Measurements from ENCODE around the gene MBD5.
A peak's percentile ranks its signal among the peaks of the same experiment; 100 is the strongest.

The MBD5 gene

DNA sequence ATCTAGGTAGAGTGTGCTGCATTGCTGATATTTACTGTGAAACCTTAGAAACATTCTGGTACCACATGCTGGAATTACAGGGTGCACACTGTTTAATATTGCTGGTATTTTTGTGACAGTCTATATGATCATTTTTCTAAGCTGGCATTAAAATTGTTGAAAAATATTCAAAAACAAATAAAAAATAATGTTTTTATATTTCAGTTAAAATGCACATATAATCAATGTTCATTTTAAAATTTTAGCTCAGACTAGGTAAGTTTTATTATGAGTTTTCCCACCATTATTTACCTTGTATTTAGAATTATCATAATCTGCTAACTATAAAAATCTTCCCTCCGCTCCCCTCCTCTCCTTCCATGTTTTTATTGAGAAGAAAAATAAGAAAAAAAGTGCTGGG lies 339.8 kb downstream of the MBD5 start:
- Histone ChIP-seq H3K9me3 (ENCODE audit: insufficient read depth, low read depth, low read length) (no peaks in the 10 kb centered on the region), H2AK5ac (ENCODE audit: low read length) (no peak overlapping the region), H4K91ac (ENCODE audit: low read depth, low read length) (no peak overlapping the region), H3K9ac (ENCODE audit: low read length) (no peak overlapping the region), H3K4me2 (ENCODE audit: low read length) (no peak overlapping the region), H3K23ac (ENCODE audit: low read length) (no peak overlapping the region), H3K79me1 (ENCODE audit: low read length) (no peaks in the 10 kb centered on the region), H2AFZ (ENCODE audit: insufficient read depth, low read length, poor library complexity) (no peak overlapping the region), H3K27ac (ENCODE audit: low read depth, low read length) (no peak overlapping the region), H3K4me3 (ENCODE audit: low read depth, low read length) (no peak overlapping the region), H3K27me3 (ENCODE audit: insufficient read depth, low read length) (no peaks in the 10 kb centered on the region), H3K4ac (ENCODE audit: low read depth, low read length) (no peak overlapping the region), H3K79me2 (ENCODE audit: control insufficient read depth, insufficient read depth, low read length, poor library complexity) (no peaks in the 10 kb centered on the region), H2BK120ac (ENCODE audit: insufficient read depth, low read length, poor library complexity) (no peak overlapping the region), H4K12ac (ENCODE audit: low read depth, low read length) (no peak overlapping the region), H3K14ac (ENCODE audit: low read length) (no peak overlapping the region), H2BK12ac (ENCODE audit: low read length) (no peak overlapping the region), H2BK5ac (ENCODE audit: low read depth, low read length, poor library complexity) (no peak overlapping the region), H3K36me3 (ENCODE audit: control insufficient read depth in 1 of 2, insufficient read depth in 2 of 2, low read length in 2 of 2) (no peaks in the 10 kb centered on the region), H4K8ac (ENCODE audit: low read depth, low read length) (no peak overlapping the region), H3K4me1 (ENCODE audit: control insufficient read depth in 1 of 2, insufficient read depth in 2 of 2, low read length in 2 of 2) (no peaks in the 10 kb centered on the region), H3K18ac (ENCODE audit: low read length) (no peak overlapping the region)
- no CpG with 5 or more reads among the region's 1 CpG for WGBS (ENCODE audit: extremely low coverage, insufficient coverage, insufficient read length)
- DNase-seq: no peak

DNA sequence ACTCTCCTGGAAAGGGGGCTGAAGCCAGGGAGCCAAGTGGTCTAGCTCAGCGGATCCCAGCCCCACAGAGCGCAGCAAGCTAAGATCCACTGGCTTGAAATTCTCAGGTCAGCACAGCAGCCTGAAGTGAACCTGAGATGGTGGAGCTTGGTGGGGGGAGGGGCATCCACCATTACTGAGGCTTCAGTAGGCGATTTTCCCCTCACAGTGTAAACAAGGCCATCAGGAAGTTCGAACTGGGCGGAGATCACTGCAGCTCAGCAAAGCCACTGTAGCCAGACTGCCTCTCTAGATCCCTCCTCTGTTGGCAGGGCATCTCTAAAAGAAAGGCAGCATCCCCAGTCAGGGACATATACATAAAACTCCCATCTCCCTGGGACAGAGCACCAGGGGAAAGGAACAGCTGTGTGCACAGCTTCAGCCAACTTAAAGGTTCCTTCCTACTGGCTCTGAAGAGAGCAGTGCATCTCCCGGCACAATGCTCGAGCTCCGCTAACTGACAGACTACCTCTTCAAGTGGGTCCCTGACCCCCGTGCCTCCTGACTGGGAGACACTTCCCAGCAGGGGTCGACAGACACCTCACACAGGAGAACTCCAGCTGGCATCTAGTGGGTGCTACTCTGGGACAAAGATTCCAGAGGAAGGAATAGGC lies 341.4 kb downstream of the MBD5 start:
- Histone ChIP-seq H3K79me1 (ENCODE audit: low read length) (no peaks in the 10 kb centered on the region), H3K14ac (ENCODE audit: low read length) (no peak overlapping the region), H3K9ac (ENCODE audit: low read length) (no peak overlapping the region), H4K91ac (ENCODE audit: low read depth, low read length) (no peak overlapping the region), H4K12ac (ENCODE audit: low read depth, low read length) (no peak overlapping the region), H3K4ac (ENCODE audit: low read depth, low read length) (no peak overlapping the region), H3K36me3 (ENCODE audit: control insufficient read depth in 1 of 2, insufficient read depth in 2 of 2, low read length in 2 of 2) (no peaks in the 10 kb centered on the region), H3K4me3 (ENCODE audit: low read depth, low read length) (no peak overlapping the region), H3K27me3 (ENCODE audit: insufficient read depth, low read length) (no peaks in the 10 kb centered on the region), H3K4me2 (ENCODE audit: low read length) (no peak overlapping the region), H2BK5ac (ENCODE audit: low read depth, low read length, poor library complexity) (no peak overlapping the region), H4K8ac (ENCODE audit: low read depth, low read length) (no peak overlapping the region), H3K27ac (ENCODE audit: low read depth, low read length) (no peak overlapping the region), H3K9me3 (ENCODE audit: insufficient read depth, low read depth, low read length) (no peaks in the 10 kb centered on the region), H3K79me2 (ENCODE audit: control insufficient read depth, insufficient read depth, low read length, poor library complexity) (no peaks in the 10 kb centered on the region), H2AFZ (ENCODE audit: insufficient read depth, low read length, poor library complexity) (no peak overlapping the region), H2AK5ac (ENCODE audit: low read length) (no peak overlapping the region), H3K4me1 (ENCODE audit: control insufficient read depth in 1 of 2, insufficient read depth in 2 of 2, low read length in 2 of 2) (no peaks in the 10 kb centered on the region), H2BK12ac (ENCODE audit: low read length) (no peak overlapping the region), H3K18ac (ENCODE audit: low read length) (no peak overlapping the region), H2BK120ac (ENCODE audit: insufficient read depth, low read length, poor library complexity) (no peak overlapping the region), H3K23ac (ENCODE audit: low read length) (no peak overlapping the region)
- WGBS (ENCODE audit: extremely low coverage, insufficient coverage, insufficient read length): no CpG with 5 or more reads among the region's 10 CpGs
- no peak for DNase-seq

DNA sequence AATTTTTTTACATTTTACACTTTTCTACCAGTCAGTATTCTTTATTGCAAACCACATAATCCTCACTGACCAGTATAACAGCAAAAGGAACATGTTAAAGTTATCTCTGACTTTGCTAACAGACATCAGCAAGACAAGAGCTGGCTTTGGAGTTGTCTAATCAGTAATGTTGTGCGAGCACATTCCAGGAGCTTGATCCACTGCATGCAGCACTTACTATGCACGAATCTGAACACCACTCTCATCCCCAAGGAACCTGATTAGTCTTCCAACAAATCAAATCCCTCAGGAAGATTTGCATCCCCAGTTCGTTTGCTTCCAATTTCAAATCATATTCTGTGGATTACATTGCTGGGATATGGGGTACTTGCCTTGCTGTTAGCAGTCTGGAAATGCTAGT lies 354.3 kb downstream of the MBD5 start:
- H3K27ac ChIP-seq (ENCODE audit: low read depth, low read length): no peak overlapping the region
- H2BK120ac ChIP-seq (ENCODE audit: insufficient read depth, low read length, poor library complexity): no peak overlapping the region
- H3K79me1 ChIP-seq (ENCODE audit: low read length): no peaks in the 10 kb centered on the region
- H3K14ac ChIP-seq (ENCODE audit: low read length): no peak overlapping the region
- H3K23ac ChIP-seq (ENCODE audit: low read length): no peak overlapping the region
- H2AK5ac ChIP-seq (ENCODE audit: low read length): no peak overlapping the region
- H2BK12ac ChIP-seq (ENCODE audit: low read length): no peak overlapping the region
- no peaks in the 10 kb centered on the region for H3K27me3 ChIP-seq (ENCODE audit: insufficient read depth, low read length)
- no peak overlapping the region for H2AFZ ChIP-seq (ENCODE audit: insufficient read depth, low read length, poor library complexity)
- no peak overlapping the region for H3K18ac ChIP-seq (ENCODE audit: low read length)
- WGBS (ENCODE audit: extremely low coverage, insufficient coverage, insufficient read length): no CpG with 5 or more reads among the region's 3 CpGs
- no peak overlapping the region for H3K9ac ChIP-seq (ENCODE audit: low read length)
- no peak overlapping the region for H2BK5ac ChIP-seq (ENCODE audit: low read depth, low read length, poor library complexity)
- H3K4me3 ChIP-seq (ENCODE audit: low read depth, low read length): no peak overlapping the region
- H3K9me3 ChIP-seq (ENCODE audit: insufficient read depth, low read depth, low read length): no peaks in the 10 kb centered on the region
- no peak overlapping the region for H3K4me2 ChIP-seq (ENCODE audit: low read length)
- H4K12ac ChIP-seq (ENCODE audit: low read depth, low read length): no peak overlapping the region
- H3K4ac ChIP-seq (ENCODE audit: low read depth, low read length): no peak overlapping the region
- no peaks in the 10 kb centered on the region for H3K79me2 ChIP-seq (ENCODE audit: control insufficient read depth, insufficient read depth, low read length, poor library complexity)
- H3K36me3 ChIP-seq (ENCODE audit: control insufficient read depth in 1 of 2, insufficient read depth in 2 of 2, low read length in 2 of 2): peaks cover 0 to 3% of the 10 kb centered on the region in 2 experiments
- H3K4me1 ChIP-seq (ENCODE audit: control insufficient read depth in 1 of 2, insufficient read depth in 2 of 2, low read length in 2 of 2): peaks cover 0 to 2% of the 10 kb centered on the region in 2 experiments
- H4K8ac ChIP-seq (ENCODE audit: low read depth, low read length): no peak overlapping the region
- no peak overlapping the region for H4K91ac ChIP-seq (ENCODE audit: low read depth, low read length)
- DNase-seq: peak in 1 of 2 donors; percentile 48

DNA sequence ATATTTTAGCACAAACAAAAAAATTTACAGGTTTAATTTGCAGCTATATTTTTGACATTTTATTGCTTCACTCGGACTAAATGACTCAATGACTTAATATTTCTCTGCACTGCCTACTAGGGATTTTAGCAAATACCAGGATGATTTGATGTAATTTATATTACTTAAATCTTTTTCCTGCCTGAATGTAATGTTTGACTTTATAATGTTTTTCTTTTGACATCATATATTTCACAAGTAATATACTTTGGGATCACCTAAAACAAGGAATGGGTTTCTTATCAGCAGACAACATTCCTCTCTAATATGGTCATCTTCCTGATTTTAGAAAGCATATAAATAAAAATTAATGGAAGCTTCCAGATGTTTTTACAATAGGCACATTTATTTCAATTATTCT lies 370.4 kb downstream of the MBD5 start:
- Histone ChIP-seq H3K27ac (ENCODE audit: low read depth, low read length) (no peak overlapping the region), H3K14ac (ENCODE audit: low read length) (no peak overlapping the region), H2AFZ (ENCODE audit: insufficient read depth, low read length, poor library complexity) (no peak overlapping the region), H3K9me3 (ENCODE audit: insufficient read depth, low read depth, low read length) (no peaks in the 10 kb centered on the region), H3K4me3 (ENCODE audit: low read depth, low read length) (no peak overlapping the region), H4K12ac (ENCODE audit: low read depth, low read length) (no peak overlapping the region), H3K9ac (ENCODE audit: low read length) (no peak overlapping the region), H3K79me1 (ENCODE audit: low read length) (no peaks in the 10 kb centered on the region), H2BK5ac (ENCODE audit: low read depth, low read length, poor library complexity) (no peak overlapping the region), H3K4me2 (ENCODE audit: low read length) (no peak overlapping the region), H3K36me3 (ENCODE audit: control insufficient read depth in 1 of 2, insufficient read depth in 2 of 2, low read length in 2 of 2) (no peaks in the 10 kb centered on the region), H3K27me3 (ENCODE audit: insufficient read depth, low read length) (no peaks in the 10 kb centered on the region), H3K79me2 (ENCODE audit: control insufficient read depth, insufficient read depth, low read length, poor library complexity) (no peaks in the 10 kb centered on the region), H3K4me1 (ENCODE audit: control insufficient read depth in 1 of 2, insufficient read depth in 2 of 2, low read length in 2 of 2) (no peaks in the 10 kb centered on the region), H4K8ac (ENCODE audit: low read depth, low read length) (no peak overlapping the region), H3K4ac (ENCODE audit: low read depth, low read length) (no peak overlapping the region), H2BK12ac (ENCODE audit: low read length) (no peak overlapping the region), H3K18ac (ENCODE audit: low read length) (no peak overlapping the region), H3K23ac (ENCODE audit: low read length) (no peak overlapping the region), H2AK5ac (ENCODE audit: low read length) (no peak overlapping the region), H2BK120ac (ENCODE audit: insufficient read depth, low read length, poor library complexity) (no peak overlapping the region), H4K91ac (ENCODE audit: low read depth, low read length) (no peak overlapping the region)
- WGBS (ENCODE audit: extremely low coverage, insufficient coverage, insufficient read length): no CpG with 5 or more reads among the region's 1 CpG
- DNase-seq: peak in 1 of 2 donors; percentile 52
